Measurements from ENCODE around the gene FAM171A2.
"Not testable (repeated sequence)": the region's sequence is repeated elsewhere in the genome, so short reads cannot be mapped to it uniquely, and the experiment has no call there.

FAM171A2 gene

GRCh38 chr17:44350733-44351226 is 12.9 kb downstream of the FAM171A2 start:
- peaks cover 36 to 46% of the 10 kb centered on the region in 2 donors for H3K36me3 Mint-ChIP-seq
- DNase-seq, result peak; percentile 66
- peaks cover 36 to 50% of the 10 kb centered on the region in 2 donors for H3K4me1 Mint-ChIP-seq
- no peak overlapping the region for H3K4me3 Mint-ChIP-seq
- H3K27ac Mint-ChIP-seq, result peak overlapping the region; percentile 37
- peaks cover 0 to 9% of the 10 kb centered on the region in 2 donors for H3K27me3 Mint-ChIP-seq
- H3K9me3 Mint-ChIP-seq, result peaks cover 0 to 2% of the 10 kb centered on the region in 2 donors
- peak; percentile 24 to 29 for ATAC-seq (replicated peaks)

- H3K27me3 Mint-ChIP-seq, result no peaks in the 10 kb centered on the region
- peaks cover 37 to 49% of the 10 kb centered on the region in 2 donors for H3K36me3 Mint-ChIP-seq
These were observed 14.0 kb downstream of the FAM171A2 start for GRCh38 chr17:44349553-44350070.

GRCh38 chr17:44348988-44349364 is 14.7 kb downstream of the FAM171A2 start:
- DNase-seq (no peak), ATAC-seq (replicated peaks) (no peak)
- Mint-ChIP-seq H3K27me3 (peaks cover 0 to 2% of the 10 kb centered on the region in 2 donors), H3K27ac (peak overlapping the region; percentile 99), H3K36me3 (peaks cover 37 to 49% of the 10 kb centered on the region in 2 donors), H3K9me3 (peaks cover 0 to 2% of the 10 kb centered on the region in 2 donors), H3K4me3 (peak overlapping the region; percentile 58 to 61), H3K4me1 (peaks cover 43 to 64% of the 10 kb centered on the region in 2 donors)

More at GRCh38 chr17:44349553-44350070, 14.0 kb downstream of the FAM171A2 start:
- no peak overlapping the region for H3K27ac Mint-ChIP-seq
- H3K4me1 Mint-ChIP-seq, result peaks cover 39 to 57% of the 10 kb centered on the region in 2 donors
- peaks cover 0 to 2% of the 10 kb centered on the region in 2 donors for H3K9me3 Mint-ChIP-seq
- peak overlapping the region; percentile 36 to 54 for H3K4me3 Mint-ChIP-seq
- DNase-seq, result no peak
- no peak for ATAC-seq (replicated peaks)

DNA sequence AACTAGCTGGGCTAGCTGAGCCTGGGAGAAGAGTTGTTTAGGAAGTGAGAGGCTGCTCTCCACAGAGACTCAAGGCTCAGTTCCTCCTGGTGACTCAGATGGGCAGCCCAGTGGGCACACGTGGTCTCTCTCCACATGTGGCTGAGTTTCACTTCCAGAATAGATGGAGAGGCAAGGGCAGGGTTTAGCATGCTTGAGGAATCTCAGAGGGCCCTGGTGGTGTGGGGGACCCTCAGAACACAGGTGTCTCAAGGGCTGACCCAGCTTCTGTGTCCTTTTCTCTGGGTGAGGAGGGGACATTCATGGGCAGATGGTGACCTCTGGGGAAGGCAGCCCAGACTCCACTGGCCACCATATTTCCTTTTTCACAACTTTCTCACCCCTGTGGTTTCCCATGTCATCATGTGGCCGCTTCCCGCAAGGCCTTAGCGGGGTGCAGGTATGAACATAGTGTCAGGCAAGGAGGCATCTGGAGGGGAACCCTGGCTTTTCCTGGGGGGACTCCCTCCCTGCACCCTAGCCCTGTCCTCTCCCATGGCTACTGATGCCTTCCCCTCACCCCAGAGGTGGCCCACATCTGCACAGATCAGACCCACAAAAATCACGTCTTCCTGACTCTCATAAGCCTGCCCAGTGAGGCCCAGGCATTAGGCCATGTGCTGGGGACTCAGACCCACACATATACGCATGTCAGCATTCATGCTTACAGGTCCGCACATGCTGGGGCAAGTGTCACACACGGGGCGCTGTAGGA is 15.2 kb downstream of the FAM171A2 start:
- peaks cover 0 to 2% of the 10 kb centered on the region in 2 donors for H3K9me3 Mint-ChIP-seq
- H3K4me3 Mint-ChIP-seq, result peak overlapping the region; percentile 58 to 61
- H3K27ac Mint-ChIP-seq, result peak overlapping the region; percentile 99
- ATAC-seq (replicated peaks), result peak; percentile 81 to 84
- peak; percentile 89 for DNase-seq
- H3K36me3 Mint-ChIP-seq, result peaks cover 37 to 49% of the 10 kb centered on the region in 2 donors
- peaks cover 0 to 8% of the 10 kb centered on the region in 2 donors for H3K27me3 Mint-ChIP-seq
- peaks cover 46 to 69% of the 10 kb centered on the region in 2 donors for H3K4me1 Mint-ChIP-seq

DNA sequence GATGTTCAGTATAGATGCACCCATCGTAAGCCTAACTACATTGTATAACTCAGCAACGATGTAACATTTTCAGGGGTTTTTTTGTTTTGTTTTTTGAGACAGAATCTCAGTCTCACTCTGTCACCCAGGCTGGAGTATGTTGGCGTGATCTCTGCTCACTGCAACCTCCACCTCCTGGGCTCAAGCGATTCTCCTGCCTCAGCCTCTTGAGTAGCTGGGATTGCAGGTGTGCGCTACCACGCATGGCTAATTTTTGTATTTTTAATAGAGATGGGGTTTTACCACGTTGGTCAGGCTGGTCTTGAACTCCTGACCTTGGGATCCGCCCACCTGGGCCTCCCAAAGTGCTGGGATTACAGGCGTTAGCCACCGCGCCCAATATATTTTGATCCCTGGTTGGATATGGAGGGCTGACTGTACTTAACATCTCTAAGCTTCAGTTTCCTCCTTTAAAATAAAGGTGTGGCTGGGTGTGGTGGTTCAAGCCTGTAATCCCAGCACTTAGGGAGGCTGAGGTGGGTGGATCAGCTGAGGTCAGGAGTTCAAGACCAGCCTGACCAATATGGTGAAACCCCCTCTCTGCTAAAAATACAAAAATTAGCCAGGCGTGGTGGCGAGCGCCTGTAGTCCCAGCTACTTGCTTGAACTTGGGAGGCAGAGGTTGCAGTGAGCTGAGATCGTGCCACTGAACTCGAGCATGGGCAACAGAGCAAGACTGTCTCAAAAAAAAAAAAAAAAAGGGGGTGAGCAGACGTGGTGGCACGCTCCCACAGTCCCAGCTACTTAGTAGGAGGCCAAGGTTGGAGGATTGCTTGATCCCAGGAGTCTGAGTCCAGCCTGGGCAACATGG is 16.2 kb downstream of the FAM171A2 start:
- not testable (repeated sequence) for H3K9me3 Mint-ChIP-seq
- Mint-ChIP-seq H3K36me3 (peaks cover 30 to 41% of the 10 kb centered on the region in 2 donors), H3K4me3 (peak overlapping the region; percentile 88 to 92), H3K4me1 (peaks cover 43 to 70% of the 10 kb centered on the region in 2 donors), H3K27me3 (peaks cover 0 to 10% of the 10 kb centered on the region in 2 donors), H3K27ac (peak overlapping the region; percentile 99)
- DNase-seq (peak; percentile 77), ATAC-seq (replicated peaks) (peak; percentile 42 to 44)

DNA sequence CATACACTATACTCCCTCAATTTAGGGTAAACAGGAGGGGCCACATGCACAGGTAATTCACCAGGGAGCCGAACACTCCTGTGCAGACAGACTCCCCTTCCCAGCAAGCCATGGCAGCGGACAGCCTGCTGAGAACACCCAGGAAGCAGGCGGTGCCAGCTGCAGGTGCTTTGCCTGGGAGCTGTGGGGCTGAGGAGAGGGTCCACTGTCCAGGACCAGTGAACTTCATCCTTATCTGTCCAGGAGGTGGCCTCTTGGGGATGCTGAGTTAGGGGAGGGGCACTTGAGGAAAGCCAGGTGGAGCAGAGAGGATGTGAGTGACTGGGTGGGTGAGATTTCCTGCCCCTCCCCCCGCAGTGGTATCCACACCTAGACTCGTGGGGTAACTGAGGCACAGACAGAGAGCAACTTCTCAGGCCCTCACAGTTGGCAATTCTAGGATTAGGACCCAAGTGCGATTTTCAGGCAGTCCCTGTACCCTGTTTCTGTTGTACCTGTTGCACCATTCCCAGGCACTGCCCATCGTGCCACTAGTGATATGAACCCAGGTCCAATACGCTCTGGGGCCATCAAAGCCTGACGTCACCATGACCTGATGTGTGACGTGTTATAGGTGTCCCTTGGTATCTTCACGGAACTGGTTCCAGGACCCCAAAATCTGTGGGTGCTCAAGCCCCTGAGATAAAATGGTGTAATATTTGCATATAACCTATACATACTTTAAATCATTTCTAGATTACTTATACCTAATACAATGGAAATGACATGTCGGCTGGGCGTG is 17.4 kb downstream of the FAM171A2 start:
- Mint-ChIP-seq H3K4me1 (peaks cover 40 to 70% of the 10 kb centered on the region in 2 donors), H3K27me3 (peaks cover 0 to 11% of the 10 kb centered on the region in 2 donors), H3K4me3 (peak overlapping the region; percentile 88 to 92), H3K36me3 (peaks cover 21 to 31% of the 10 kb centered on the region in 2 donors), H3K9me3 (peaks cover 0 to 2% of the 10 kb centered on the region in 2 donors), H3K27ac (peak overlapping the region; percentile 99)
- DNase-seq (no peak), ATAC-seq (replicated peaks) (no peak)

DNA sequence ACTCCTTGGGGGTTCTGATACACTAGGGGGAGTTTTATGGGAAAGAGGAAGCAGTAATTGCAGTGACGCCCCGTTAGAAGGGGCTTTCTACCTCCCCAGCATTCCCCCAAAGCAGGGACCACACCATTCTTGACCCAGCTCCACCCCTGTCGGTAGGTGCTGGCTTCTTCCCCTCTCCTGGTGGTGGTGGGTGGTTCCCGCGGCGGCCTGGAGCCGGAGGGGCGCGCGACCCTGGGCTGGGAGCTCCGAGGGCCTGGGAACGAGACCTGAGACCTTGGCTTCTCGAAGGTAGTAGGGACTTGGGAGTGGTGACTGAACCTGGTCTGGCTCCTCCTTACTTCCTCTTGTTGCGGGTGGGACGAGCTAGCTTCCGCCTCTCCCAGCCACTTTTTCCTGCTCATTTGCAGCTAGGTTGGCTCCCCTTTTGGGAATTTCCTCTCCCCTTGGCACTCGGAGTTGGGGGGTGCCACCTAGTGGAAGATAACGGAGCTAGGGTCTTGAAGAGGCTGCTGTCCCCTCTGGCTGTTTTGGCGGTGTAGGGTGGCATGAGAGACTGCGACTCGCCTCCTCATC is 18.1 kb downstream of the FAM171A2 start:
- peak overlapping the region; percentile 95 for H3K27ac Mint-ChIP-seq
- H3K4me1 Mint-ChIP-seq, result peaks cover 38 to 66% of the 10 kb centered on the region in 2 donors
- H3K4me3 Mint-ChIP-seq, result peak overlapping the region; percentile 88 to 92
- peaks cover 0 to 2% of the 10 kb centered on the region in 2 donors for H3K9me3 Mint-ChIP-seq
- DNase-seq, result peak; percentile 61
- H3K36me3 Mint-ChIP-seq, result peaks cover 19 to 26% of the 10 kb centered on the region in 2 donors
- peak; percentile 14 to 22 for ATAC-seq (replicated peaks)
- peaks cover 0 to 15% of the 10 kb centered on the region in 2 donors for H3K27me3 Mint-ChIP-seq

GRCh38 chr17:44344939-44345453 is 18.7 kb downstream of the FAM171A2 start, which contains the start of gene GRN:
TSS of gene GRN (plus strand) at chr17:44345302. CDS start at chr17:44349165, 3,863 bp downstream.
- Mint-ChIP-seq H3K9me3 (peaks cover 0 to 2% of the 10 kb centered on the region in 2 donors), H3K36me3 (peaks cover 13 to 22% of the 10 kb centered on the region in 2 donors), H3K27ac (peak within 1 kb of the TSS; percentile 95), H3K4me1 (peaks cover 36 to 60% of the 10 kb centered on the region in 2 donors), H3K4me3 (peak within 1 kb of the TSS; percentile 88 to 92), H3K27me3 (peaks cover 0 to 18% of the 10 kb centered on the region in 2 donors)
- ATAC-seq (replicated peaks) (peak; percentile 59 to 68), DNase-seq (peak; percentile 87)

DNA sequence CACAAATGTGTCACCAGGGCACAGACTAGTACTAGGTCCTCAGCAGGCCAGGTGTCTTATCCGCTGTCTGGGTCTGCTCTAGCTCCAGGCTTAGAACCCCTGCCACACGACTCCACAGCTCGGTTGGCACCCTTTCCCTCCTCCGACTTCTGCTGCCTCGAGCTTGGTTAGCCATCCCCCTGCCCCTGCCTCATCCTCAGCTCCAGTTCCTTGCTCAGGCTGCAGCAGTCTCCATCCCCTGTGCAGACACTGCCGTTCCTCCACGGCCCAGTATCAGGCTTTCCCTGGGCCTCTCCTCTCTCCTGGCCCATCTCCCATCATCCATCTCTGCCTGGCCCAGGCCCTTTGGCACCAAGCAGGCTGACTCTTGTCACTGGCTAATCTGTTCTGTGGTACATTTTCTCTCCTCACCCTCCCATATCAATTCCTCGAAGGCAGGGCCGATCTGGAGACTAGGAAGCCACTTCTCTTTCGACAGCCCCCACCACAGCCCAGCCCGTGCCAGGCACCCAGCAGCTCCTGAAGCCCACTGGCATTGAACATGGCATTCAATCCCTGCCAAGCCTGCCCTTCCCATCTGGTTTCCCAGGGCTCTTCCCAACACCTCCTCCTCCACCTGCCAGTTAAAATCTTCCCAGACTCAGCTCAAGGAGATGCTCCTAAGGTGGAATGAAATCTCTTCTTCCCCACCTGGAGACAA is 20.0 kb downstream of the FAM171A2 start:
- H3K36me3 Mint-ChIP-seq, result peaks cover 6 to 11% of the 10 kb centered on the region in 2 donors
- H3K4me3 Mint-ChIP-seq, result no peak overlapping the region
- peaks cover 0 to 2% of the 10 kb centered on the region in 2 donors for H3K9me3 Mint-ChIP-seq
- no peak for DNase-seq
- no peak for ATAC-seq (replicated peaks)
- H3K27me3 Mint-ChIP-seq, result peaks cover under 1 to 19% of the 10 kb centered on the region in 2 donors
- H3K27ac Mint-ChIP-seq, result peak overlapping the region; percentile 95
- H3K4me1 Mint-ChIP-seq, result peaks cover 27 to 48% of the 10 kb centered on the region in 2 donors

- not testable (repeated sequence) for H3K4me3 Mint-ChIP-seq; H3K27ac Mint-ChIP-seq; DNase-seq; H3K9me3 Mint-ChIP-seq; ATAC-seq (replicated peaks); H3K36me3 Mint-ChIP-seq
- H3K27me3 Mint-ChIP-seq, result peaks cover 3 to 19% of the 10 kb centered on the region in 2 donors
- H3K4me1 Mint-ChIP-seq, result peaks cover 13 to 24% of the 10 kb centered on the region in 2 donors
These were observed 23.1 kb downstream of the FAM171A2 start for GRCh38 chr17:44340553-44340952.

GRCh38 chr17:44338702-44339101 is 25.0 kb downstream of the FAM171A2 start:
- Mint-ChIP-seq H3K4me1 (peaks cover 5 to 18% of the 10 kb centered on the region in 2 donors), H3K9me3 (no peaks in the 10 kb centered on the region), H3K36me3 (no peaks in the 10 kb centered on the region), H3K27me3 (peaks cover 3 to 14% of the 10 kb centered on the region in 2 donors), H3K27ac (peak overlapping the region; percentile 47), H3K4me3 (no peak overlapping the region)
- ATAC-seq (replicated peaks), result peak in 1 of 2 donors; percentile 64
- DNase-seq, result no peak

DNA sequence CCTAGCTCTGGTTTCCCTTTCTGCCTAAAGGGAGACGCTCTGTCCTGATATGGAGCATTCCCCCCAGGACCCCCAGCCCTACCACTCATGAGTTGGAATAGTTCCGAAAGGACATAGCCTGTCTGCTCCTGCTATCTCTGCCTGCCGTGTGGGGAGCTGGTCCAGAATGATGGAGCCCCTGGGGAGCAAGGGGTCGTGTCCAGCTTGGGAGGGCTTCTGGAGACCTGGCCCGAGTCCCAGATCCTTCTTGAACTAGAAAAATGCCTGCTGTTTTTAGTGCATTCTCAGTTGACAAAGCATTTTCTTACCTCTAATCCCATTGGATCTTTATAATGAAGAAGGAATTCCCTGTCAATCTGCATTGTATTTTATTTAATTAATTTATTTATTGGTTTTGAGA is 27.7 kb downstream of the FAM171A2 start:
- no peak for ATAC-seq (replicated peaks)
- no peak for DNase-seq
- H3K27ac Mint-ChIP-seq, result no peak overlapping the region
- H3K36me3 Mint-ChIP-seq, result no peaks in the 10 kb centered on the region
- peaks cover 3 to 5% of the 10 kb centered on the region in 2 donors for H3K27me3 Mint-ChIP-seq
- no peak overlapping the region for H3K4me3 Mint-ChIP-seq
- H3K4me1 Mint-ChIP-seq, result peaks cover 9 to 23% of the 10 kb centered on the region in 2 donors
- H3K9me3 Mint-ChIP-seq, result no peaks in the 10 kb centered on the region
